SK-N-MC (cell line): ENCODE measurements around the gene H3-3A.

Source experiments
- EZH2 ChIP-seq: fragments of 200-600 bp; sonication (generic); IDR thresholded peaks from one replicate; pipeline ENCODE4 v1.6.1; 2017; ENCODE audit warnings: antibody characterized with exemption
- FOXP2 ChIP-seq: optimal IDR thresholded peaks from 2 replicates; pipeline ENCODE3; 2011; ENCODE audit warnings: mild to moderate bottlenecking, moderate library complexity; ENCODE audit not compliant: insufficient read depth; ENCODE audit errors: extremely low read length, control extremely low read depth
- POLR2AphosphoS5 ChIP-seq: IDR thresholded peaks from 2 replicates; pipeline ENCODE4 v1.6.1; 2012; ENCODE audit warnings: mild to moderate bottlenecking, low read depth, low read length, borderline replicate concordance

DNA sequence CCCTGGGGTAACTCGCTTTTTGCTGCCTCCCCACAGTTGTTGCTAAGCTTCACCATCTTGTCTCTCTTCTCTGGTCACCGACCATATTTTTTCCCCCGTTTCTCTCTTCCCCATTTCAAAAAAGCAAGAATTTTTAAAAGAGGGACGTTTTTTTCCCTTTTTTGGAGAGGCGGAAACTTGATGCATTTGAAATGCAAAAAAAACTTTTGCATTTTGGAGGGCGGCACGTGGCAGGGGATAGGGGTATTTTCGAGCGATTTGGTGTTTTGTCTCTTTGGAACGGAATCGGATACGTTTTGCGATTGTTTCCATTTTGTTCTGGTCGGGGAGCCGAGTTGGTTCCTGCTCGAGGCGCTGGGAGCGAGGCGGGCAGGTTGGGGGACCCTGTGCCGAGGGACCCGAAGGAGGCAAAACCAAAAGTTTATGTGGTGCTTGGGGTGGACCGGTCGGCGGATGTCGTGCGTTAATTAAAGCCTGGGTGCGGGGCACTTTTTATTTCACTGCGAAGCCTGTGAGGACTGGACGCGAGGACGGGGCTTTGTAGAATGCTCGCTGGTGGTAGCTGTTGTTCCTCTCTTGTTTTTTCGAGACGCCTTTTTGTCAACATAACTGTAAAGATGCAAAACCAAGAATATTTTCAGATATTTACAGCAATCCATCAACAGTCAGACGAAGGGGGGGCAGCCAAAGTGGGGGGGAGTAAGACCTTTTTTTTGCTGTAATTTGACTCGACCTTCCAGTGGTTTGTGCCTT lies 884 bp downstream of the H3-3A start:
- TF ChIP-seq EZH2 (no peak), POLR2AphosphoS5 (no peak), FOXP2 (no peak)
